Smooth muscle cell (in vitro differentiated cells): Measurements from ENCODE around the gene TFPT. TPM values are rescaled to one million over a fixed set of nuclear protein-coding genes. Genes with fewer than 3 reads are reported as not detected.

Source experiments
- DNase-seq: peaks from one replicate; lab custom pipeline; 2025; ENCODE audit not compliant: unreplicated experiment; lab: John Stamatoyannopoulos, UW
- H2AFZ ChIP-seq: fragments of 200-600 bp; sonication (generic); 2 replicates; pipeline ENCODE4 v1.6.0; 2016; ENCODE audit warnings: antibody characterized with exemption, low read depth, mild to moderate bottlenecking
- H3F3A ChIP-seq: fragments of 200-600 bp; sonication (generic); 2 replicates; pipeline ENCODE4 v1.6.0; 2017; ENCODE audit warnings: antibody characterized with exemption, low read depth
- H3K27ac ChIP-seq: fragments of 200-600 bp; sonication (generic); 2 replicates; pipeline ENCODE4 v1.5.1; 2016; ENCODE audit warnings: low read depth, mild to moderate bottlenecking
- H3K27me3 ChIP-seq: fragments of 200-600 bp; sonication (generic); 2 replicates; pipeline ENCODE4 v1.6.1; 2016; ENCODE audit warnings: low read depth, mild to moderate bottlenecking
- H3K36me3 ChIP-seq: fragments of 200-600 bp; sonication (generic); 2 replicates; pipeline ENCODE4 v1.5.1; 2016; ENCODE audit warnings: low read depth
- H3K4me1 ChIP-seq: fragments of 200-600 bp; sonication (generic); 2 replicates; pipeline ENCODE4 v1.5.1; 2016; ENCODE audit warnings: low read depth
- H3K4me2 ChIP-seq: fragments of 200-600 bp; sonication (generic); 2 replicates; pipeline ENCODE4 v1.6.0; 2016; ENCODE audit warnings: mild to moderate bottlenecking
- H3K4me3 ChIP-seq: fragments of 200-600 bp; sonication (generic); 2 replicates; pipeline ENCODE4 v1.5.1; 2016; ENCODE audit warnings: mild to moderate bottlenecking
- H3K79me2 ChIP-seq: fragments of 200-600 bp; sonication (generic); 2 replicates; pipeline ENCODE4 v1.6.0; 2016; ENCODE audit warnings: low read depth, mild to moderate bottlenecking
- H3K9ac ChIP-seq: fragments of 200-600 bp; sonication (generic); 2 replicates; pipeline ENCODE4 v1.6.0; 2016; ENCODE audit warnings: low read depth
- H3K9me3 ChIP-seq: fragments of 200-600 bp; sonication (generic); replicated peaks from 2 replicates; pipeline ENCODE4 v1.5.1; 2016; ENCODE audit warnings: low read depth
- H4K20me1 ChIP-seq: fragments of 200-600 bp; sonication (generic); 2 replicates; pipeline ENCODE4 v1.6.0; 2016; ENCODE audit warnings: low read depth
- WGBS: methylation state at CpG from one replicate; pipeline ENCODE4 v1.1.7; 2016; ENCODE audit warnings: low lambda C conversion rate; 5-methylcytosine and 5-hydroxymethylcytosine counted together
- polyA plus RNA-seq: library from polyadenylated mRNA; unstranded; fragments of >200 nt; fragmentation: Nextera tagmentation; extraction: Ambion mirVana; gene quantifications from 2 replicates; pipeline ENCODE4 v1.2.1, GENCODE V29; 2016
- total RNA-seq: library from RNA; depleted of rRNA; stranded (reverse); fragments of >200 nt; gene quantifications from 2 replicates; pipeline ENCODE4 v1.2.3, GENCODE V29; 2014
- TF ChIP-seq, protein P1 (sequence below): fragments of 200-600 bp; sonication (generic); IDR thresholded peaks from 2 replicates; pipeline ENCODE4 v1.5.1; 2017; ENCODE audit warnings: borderline replicate concordance, mild to moderate bottlenecking, antibody characterized with exemption; ENCODE audit not compliant: insufficient read depth, poor library complexity, severe bottlenecking

Gene TFPT
- total and polyA plus RNA-seq, 2 experiments from 2014 or later = 17.1 to 56.0 TPM

DNA sequence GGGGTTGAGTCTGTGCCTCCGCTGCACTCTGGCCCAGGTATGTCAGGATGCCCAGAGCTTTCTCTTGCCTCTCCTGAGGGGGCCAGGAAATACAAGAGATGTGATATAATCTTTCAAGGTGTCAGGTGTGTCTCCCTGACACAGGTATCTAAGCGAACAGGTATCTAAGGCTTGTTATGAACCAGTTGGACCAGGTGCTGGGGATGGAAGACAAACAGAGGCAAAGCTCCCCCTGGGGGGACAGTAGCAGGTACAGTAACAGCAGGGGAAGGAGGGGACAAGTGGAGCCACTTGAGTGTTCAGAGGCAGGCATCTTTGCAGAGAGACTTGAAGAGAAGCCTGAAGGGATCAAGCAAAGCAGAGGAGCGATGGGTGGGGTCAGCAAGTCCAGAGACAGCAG, 41.5 kb upstream of the TFPT start:
- H3K9ac ChIP-seq = no peak overlapping the region
- no peaks in the 10 kb centered on the region for H3K9me3 ChIP-seq
- H3K36me3 ChIP-seq = no peaks in the 10 kb centered on the region
- H3K27ac ChIP-seq = no peak overlapping the region
- H4K20me1 ChIP-seq = peaks cover 9% of the 10 kb centered on the region
- H3K4me3 ChIP-seq = no peak overlapping the region
- no peaks in the 10 kb centered on the region for H3K27me3 ChIP-seq
- 85% methylated on average over 3 of the region's 3 CpGs for WGBS
- peaks cover 6% of the 10 kb centered on the region for H3K79me2 ChIP-seq
- peaks cover 29% of the 10 kb centered on the region for H3F3A ChIP-seq
- H3K4me2 ChIP-seq = no peak overlapping the region
- H2AFZ ChIP-seq = no peak overlapping the region
- H3K4me1 ChIP-seq = peaks cover 11% of the 10 kb centered on the region
- DNase-seq = no peak
- TF ChIP-seq, protein P1, sequence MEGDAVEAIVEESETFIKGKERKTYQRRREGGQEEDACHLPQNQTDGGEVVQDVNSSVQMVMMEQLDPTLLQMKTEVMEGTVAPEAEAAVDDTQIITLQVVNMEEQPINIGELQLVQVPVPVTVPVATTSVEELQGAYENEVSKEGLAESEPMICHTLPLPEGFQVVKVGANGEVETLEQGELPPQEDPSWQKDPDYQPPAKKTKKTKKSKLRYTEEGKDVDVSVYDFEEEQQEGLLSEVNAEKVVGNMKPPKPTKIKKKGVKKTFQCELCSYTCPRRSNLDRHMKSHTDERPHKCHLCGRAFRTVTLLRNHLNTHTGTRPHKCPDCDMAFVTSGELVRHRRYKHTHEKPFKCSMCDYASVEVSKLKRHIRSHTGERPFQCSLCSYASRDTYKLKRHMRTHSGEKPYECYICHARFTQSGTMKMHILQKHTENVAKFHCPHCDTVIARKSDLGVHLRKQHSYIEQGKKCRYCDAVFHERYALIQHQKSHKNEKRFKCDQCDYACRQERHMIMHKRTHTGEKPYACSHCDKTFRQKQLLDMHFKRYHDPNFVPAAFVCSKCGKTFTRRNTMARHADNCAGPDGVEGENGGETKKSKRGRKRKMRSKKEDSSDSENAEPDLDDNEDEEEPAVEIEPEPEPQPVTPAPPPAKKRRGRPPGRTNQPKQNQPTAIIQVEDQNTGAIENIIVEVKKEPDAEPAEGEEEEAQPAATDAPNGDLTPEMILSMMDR = no peak

DNA sequence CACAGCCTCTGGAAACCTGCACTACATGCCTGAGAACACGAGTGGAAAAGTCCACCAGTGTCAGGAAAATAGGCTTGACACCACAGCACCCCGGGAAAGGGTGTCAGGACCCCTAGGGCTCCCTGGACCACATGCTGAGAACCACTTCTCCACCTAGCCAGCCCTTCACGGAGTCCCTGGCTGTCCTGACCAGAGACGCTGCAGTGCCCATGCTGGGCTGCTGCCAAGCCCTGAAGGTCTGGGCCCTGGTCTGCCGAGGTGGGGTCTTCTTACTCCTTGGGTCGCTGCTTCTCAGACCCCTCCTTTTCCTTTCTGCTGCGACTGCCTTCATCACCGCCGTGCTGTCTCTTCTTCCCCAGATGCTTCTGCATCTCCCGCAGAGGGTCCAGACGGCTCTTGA, 41.0 kb upstream of the TFPT start:
- 96% methylated on average over 11 of the region's 11 CpGs for WGBS
- H3K9ac ChIP-seq = no peak overlapping the region
- H3K36me3 ChIP-seq = no peaks in the 10 kb centered on the region

GRCh38 chr19:54155694-54156093, 40.2 kb upstream of the TFPT start:
- H3K36me3 ChIP-seq = no peaks in the 10 kb centered on the region
- H3K27me3 ChIP-seq = no peaks in the 10 kb centered on the region

More for the DNA sequence above, 41.0 kb upstream of the TFPT start:
- peaks cover 9% of the 10 kb centered on the region for H4K20me1 ChIP-seq
- no peak overlapping the region for H2AFZ ChIP-seq
- H3K9me3 ChIP-seq = no peaks in the 10 kb centered on the region
- peaks cover 11% of the 10 kb centered on the region for H3K4me1 ChIP-seq
- no peak overlapping the region for H3K27ac ChIP-seq
- peaks cover 6% of the 10 kb centered on the region for H3K79me2 ChIP-seq
- H3K27me3 ChIP-seq = no peaks in the 10 kb centered on the region
- peaks cover 29% of the 10 kb centered on the region for H3F3A ChIP-seq
- TF ChIP-seq, protein P1 = no peak
- H3K4me3 ChIP-seq = no peak overlapping the region
- DNase-seq = no peak
- H3K4me2 ChIP-seq = no peak overlapping the region

More at GRCh38 chr19:54155694-54156093, 40.2 kb upstream of the TFPT start:
- Histone ChIP-seq H2AFZ (no peak overlapping the region), H3K27ac (no peak overlapping the region), H3K4me2 (no peak overlapping the region), H3K9ac (no peak overlapping the region), H3K4me1 (peaks cover 10% of the 10 kb centered on the region), H4K20me1 (peaks cover 9% of the 10 kb centered on the region), H3K4me3 (no peak overlapping the region), H3K9me3 (no peaks in the 10 kb centered on the region), H3F3A (peaks cover 29% of the 10 kb centered on the region), H3K79me2 (peaks cover 6% of the 10 kb centered on the region)
- WGBS = 99% methylated on average over 19 of the region's 19 CpGs
- TF ChIP-seq, protein P1 = no peak
- no peak for DNase-seq
